Measurements from ENCODE around the gene PAX3. TPM values are rescaled to one million over a fixed set of nuclear protein-coding genes. Genes with fewer than 3 reads are reported as not detected.

PAX3 gene
- total RNA-seq, 1 donor from 2014 or later: 0.52 TPM

DNA sequence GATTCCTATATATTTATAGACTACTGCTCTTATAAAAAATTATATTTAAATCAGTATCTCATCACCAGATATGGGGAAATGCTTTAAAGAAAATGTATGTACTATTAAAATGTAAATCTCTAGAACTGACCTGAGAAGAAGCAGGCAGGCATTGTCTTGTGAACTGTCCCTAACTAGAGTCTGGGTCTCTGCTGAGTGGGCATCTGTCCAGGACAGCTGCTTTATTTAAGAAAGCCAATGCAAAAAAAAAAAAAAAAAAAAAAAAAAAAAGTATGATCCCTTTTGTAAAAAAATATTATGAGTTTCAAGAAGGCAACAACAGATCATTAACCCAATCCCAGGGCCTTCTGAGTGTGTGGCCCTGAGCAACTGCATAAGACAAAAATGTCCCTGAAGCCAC lies 66.0 kb downstream of the PAX3 start:
- no peak overlapping the region for H3K27ac ChIP-seq (ENCODE audit: low read depth, low read length)
- H3K4me1 ChIP-seq (ENCODE audit: control insufficient read depth in 3 of 3, insufficient read depth in 3 of 3, low read length in 3 of 3): no peaks in the 10 kb centered on the region
- H3K27me3 ChIP-seq (ENCODE audit: control insufficient read depth in 3 of 3, insufficient read depth in 3 of 3, low read length in 3 of 3): no peaks in the 10 kb centered on the region
- no peak overlapping the region for H3K4me3 ChIP-seq (ENCODE audit: low read length in 3 of 3)
- H3K9me3 ChIP-seq (ENCODE audit: control insufficient read depth in 3 of 3, low read length in 3 of 3): no peaks in the 10 kb centered on the region
- H3K9ac ChIP-seq (ENCODE audit: low read depth in 1 of 3, low read length in 3 of 3): no peak overlapping the region
- H3K36me3 ChIP-seq (ENCODE audit: control insufficient read depth in 3 of 3, insufficient read depth in 3 of 3, low read length in 3 of 3): no peaks in the 10 kb centered on the region

DNA sequence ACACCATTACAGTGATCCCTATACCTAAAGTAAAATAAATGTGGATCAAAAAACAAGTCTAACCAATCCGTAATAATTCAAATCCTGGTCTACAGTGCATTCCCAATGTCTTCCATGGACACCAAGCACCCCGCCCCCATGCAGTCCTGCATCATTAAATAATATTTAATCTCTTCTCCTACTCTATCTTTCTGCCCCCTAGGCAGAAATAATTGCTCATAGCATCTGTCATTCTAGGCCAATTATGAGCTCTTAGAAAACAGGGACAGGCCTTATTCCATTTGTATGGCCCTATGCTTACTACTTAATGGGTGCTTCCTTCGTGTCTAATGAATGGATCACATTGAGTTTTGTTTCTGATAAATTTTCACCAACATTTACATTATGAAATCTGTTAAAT lies 66.4 kb downstream of the PAX3 start:
- Histone ChIP-seq H3K27ac (ENCODE audit: low read depth, low read length) (no peak overlapping the region), H3K36me3 (ENCODE audit: control insufficient read depth in 3 of 3, insufficient read depth in 3 of 3, low read length in 3 of 3) (no peaks in the 10 kb centered on the region), H3K9me3 (ENCODE audit: control insufficient read depth in 3 of 3, low read length in 3 of 3) (no peaks in the 10 kb centered on the region), H3K9ac (ENCODE audit: low read depth in 1 of 3, low read length in 3 of 3) (no peak overlapping the region), H3K4me1 (ENCODE audit: control insufficient read depth in 3 of 3, insufficient read depth in 3 of 3, low read length in 3 of 3) (no peaks in the 10 kb centered on the region), H3K4me3 (ENCODE audit: low read length in 3 of 3) (no peak overlapping the region), H3K27me3 (ENCODE audit: control insufficient read depth in 3 of 3, insufficient read depth in 3 of 3, low read length in 3 of 3) (no peaks in the 10 kb centered on the region)

DNA sequence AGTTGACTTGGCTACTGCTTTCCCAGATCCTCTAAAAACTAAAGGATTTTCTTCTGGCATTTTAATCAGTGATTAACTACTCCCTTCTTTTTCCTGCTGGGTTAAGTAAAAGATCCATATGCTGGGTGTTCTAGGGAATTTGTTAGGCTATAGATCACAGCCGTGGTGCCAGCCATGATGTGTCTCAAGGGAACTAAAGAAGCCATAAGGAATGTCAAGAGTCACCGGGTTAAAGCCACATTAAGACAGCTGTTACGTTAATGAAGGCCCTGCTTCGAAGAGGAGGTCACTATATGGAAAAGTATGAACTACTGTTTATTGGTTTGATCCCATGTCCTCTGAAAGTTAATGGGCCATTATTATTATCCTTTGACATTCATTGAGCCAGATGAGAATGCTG lies 70.7 kb downstream of the PAX3 start:
- no peak overlapping the region for H3K9ac ChIP-seq (ENCODE audit: low read depth in 1 of 3, low read length in 3 of 3)
- H3K36me3 ChIP-seq (ENCODE audit: control insufficient read depth in 3 of 3, insufficient read depth in 3 of 3, low read length in 3 of 3): no peaks in the 10 kb centered on the region
- H3K27me3 ChIP-seq (ENCODE audit: control insufficient read depth in 3 of 3, insufficient read depth in 3 of 3, low read length in 3 of 3): no peaks in the 10 kb centered on the region
- no peak overlapping the region for H3K4me3 ChIP-seq (ENCODE audit: low read length in 3 of 3)
- H3K27ac ChIP-seq (ENCODE audit: low read depth, low read length): no peak overlapping the region
- no peaks in the 10 kb centered on the region for H3K9me3 ChIP-seq (ENCODE audit: control insufficient read depth in 3 of 3, low read length in 3 of 3)
- no peaks in the 10 kb centered on the region for H3K4me1 ChIP-seq (ENCODE audit: control insufficient read depth in 3 of 3, insufficient read depth in 3 of 3, low read length in 3 of 3)

DNA sequence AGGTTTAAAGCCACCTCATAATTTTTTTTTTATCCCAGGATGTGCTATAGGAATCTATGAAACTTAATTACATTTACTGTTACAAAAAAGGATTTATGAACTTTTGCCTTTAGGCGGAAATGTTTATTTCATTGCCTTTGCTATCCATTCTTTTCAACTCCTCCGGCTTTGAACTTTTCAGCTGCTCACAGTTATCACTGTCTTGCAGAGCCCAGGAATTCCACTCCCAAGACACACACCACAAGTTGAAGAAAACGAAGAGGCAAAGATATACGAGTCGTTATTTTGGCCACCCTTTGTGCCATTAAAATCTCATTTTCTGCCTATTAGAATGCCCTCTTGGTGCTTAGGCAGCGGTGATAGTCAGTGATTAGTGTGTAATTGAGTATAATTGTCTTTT lies 80.0 kb downstream of the PAX3 start:
- Histone ChIP-seq H3K9me3 (ENCODE audit: control insufficient read depth in 3 of 3, low read length in 3 of 3) (no peaks in the 10 kb centered on the region), H3K4me3 (ENCODE audit: low read length in 3 of 3) (no peak overlapping the region), H3K4me1 (ENCODE audit: control insufficient read depth in 3 of 3, insufficient read depth in 3 of 3, low read length in 3 of 3) (no peaks in the 10 kb centered on the region), H3K27ac (ENCODE audit: low read depth, low read length) (no peak overlapping the region), H3K36me3 (ENCODE audit: control insufficient read depth in 3 of 3, insufficient read depth in 3 of 3, low read length in 3 of 3) (no peaks in the 10 kb centered on the region), H3K9ac (ENCODE audit: low read depth in 1 of 3, low read length in 3 of 3) (no peak overlapping the region), H3K27me3 (ENCODE audit: control insufficient read depth in 3 of 3, insufficient read depth in 3 of 3, low read length in 3 of 3) (no peaks in the 10 kb centered on the region)

DNA sequence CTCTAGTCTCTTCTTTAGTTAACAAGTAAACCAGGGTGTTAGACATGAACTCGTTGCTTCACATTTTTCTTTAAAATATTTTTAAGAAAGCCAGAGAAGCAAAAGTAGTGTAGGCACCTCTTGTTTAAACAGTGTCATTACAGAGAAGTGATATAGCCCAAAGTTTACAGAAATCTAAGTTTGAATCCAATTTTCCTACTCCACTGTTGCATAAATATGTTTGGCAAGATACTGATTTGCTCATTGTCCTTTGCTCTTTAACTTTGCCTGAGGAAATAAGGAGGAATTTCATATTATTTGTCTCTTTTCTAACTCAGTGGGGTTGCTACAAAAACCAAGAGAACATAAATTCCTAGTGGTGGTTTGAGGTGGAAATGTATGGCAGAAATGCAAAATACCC lies 81.1 kb downstream of the PAX3 start:
- Histone ChIP-seq H3K9me3 (ENCODE audit: control insufficient read depth in 3 of 3, low read length in 3 of 3) (no peaks in the 10 kb centered on the region), H3K27me3 (ENCODE audit: control insufficient read depth in 3 of 3, insufficient read depth in 3 of 3, low read length in 3 of 3) (no peaks in the 10 kb centered on the region), H3K4me3 (ENCODE audit: low read length in 3 of 3) (no peak overlapping the region), H3K4me1 (ENCODE audit: control insufficient read depth in 3 of 3, insufficient read depth in 3 of 3, low read length in 3 of 3) (no peaks in the 10 kb centered on the region), H3K27ac (ENCODE audit: low read depth, low read length) (no peak overlapping the region), H3K36me3 (ENCODE audit: control insufficient read depth in 3 of 3, insufficient read depth in 3 of 3, low read length in 3 of 3) (no peaks in the 10 kb centered on the region), H3K9ac (ENCODE audit: low read depth in 1 of 3, low read length in 3 of 3) (no peak overlapping the region)

DNA sequence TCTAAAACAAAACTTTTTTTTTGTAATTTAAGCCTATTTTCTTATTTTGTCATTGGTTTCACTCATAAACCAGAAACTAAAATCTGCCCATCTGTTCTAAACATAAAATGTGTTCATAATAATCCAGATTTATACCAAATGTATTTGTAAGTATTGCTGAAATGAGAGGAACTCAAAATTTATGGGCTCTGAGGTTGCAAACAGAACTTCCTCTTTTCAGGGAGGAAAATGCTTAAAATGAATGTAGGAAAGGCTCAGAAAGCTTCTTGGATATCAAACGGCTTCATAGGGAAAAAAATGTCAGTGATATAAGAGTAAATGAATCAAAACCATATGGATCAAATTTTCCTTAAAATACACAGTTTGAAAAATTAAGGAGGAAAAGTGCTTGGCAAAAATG lies 83.9 kb downstream of the PAX3 start:
- H3K4me3 ChIP-seq (ENCODE audit: low read length in 3 of 3): no peak overlapping the region
- no peak overlapping the region for H3K9ac ChIP-seq (ENCODE audit: low read depth in 1 of 3, low read length in 3 of 3)
- no peaks in the 10 kb centered on the region for H3K27me3 ChIP-seq (ENCODE audit: control insufficient read depth in 3 of 3, insufficient read depth in 3 of 3, low read length in 3 of 3)
- no peaks in the 10 kb centered on the region for H3K9me3 ChIP-seq (ENCODE audit: control insufficient read depth in 3 of 3, low read length in 3 of 3)
- no peak overlapping the region for H3K27ac ChIP-seq (ENCODE audit: low read depth, low read length)
- H3K36me3 ChIP-seq (ENCODE audit: control insufficient read depth in 3 of 3, insufficient read depth in 3 of 3, low read length in 3 of 3): no peaks in the 10 kb centered on the region
- no peaks in the 10 kb centered on the region for H3K4me1 ChIP-seq (ENCODE audit: control insufficient read depth in 3 of 3, insufficient read depth in 3 of 3, low read length in 3 of 3)

DNA sequence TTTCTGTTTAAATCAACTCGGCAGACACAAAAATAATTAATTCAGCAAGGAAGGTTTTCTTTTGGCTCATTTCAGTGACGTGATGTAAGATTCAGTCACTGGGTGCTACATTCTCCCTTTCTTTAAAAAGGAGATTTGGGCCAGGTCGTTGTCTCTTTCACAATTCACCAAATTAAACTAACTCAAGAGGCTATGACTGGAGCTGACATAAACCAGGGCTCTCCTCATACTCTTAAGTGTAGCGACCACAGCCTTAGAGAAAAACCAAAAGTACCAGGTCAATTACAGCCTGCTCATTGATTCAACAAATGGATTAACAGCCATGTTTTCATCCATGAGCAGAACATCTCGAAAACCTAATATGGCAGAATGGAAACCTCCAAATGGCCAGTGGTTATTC lies 85.7 kb downstream of the PAX3 start:
- Histone ChIP-seq H3K4me1 (ENCODE audit: control insufficient read depth in 3 of 3, insufficient read depth in 3 of 3, low read length in 3 of 3) (no peaks in the 10 kb centered on the region), H3K9me3 (ENCODE audit: control insufficient read depth in 3 of 3, low read length in 3 of 3) (no peaks in the 10 kb centered on the region), H3K27ac (ENCODE audit: low read depth, low read length) (no peak overlapping the region), H3K9ac (ENCODE audit: low read depth in 1 of 3, low read length in 3 of 3) (no peak overlapping the region), H3K27me3 (ENCODE audit: control insufficient read depth in 3 of 3, insufficient read depth in 3 of 3, low read length in 3 of 3) (no peaks in the 10 kb centered on the region), H3K36me3 (ENCODE audit: control insufficient read depth in 3 of 3, insufficient read depth in 3 of 3, low read length in 3 of 3) (no peaks in the 10 kb centered on the region), H3K4me3 (ENCODE audit: low read length in 3 of 3) (no peak overlapping the region)

DNA sequence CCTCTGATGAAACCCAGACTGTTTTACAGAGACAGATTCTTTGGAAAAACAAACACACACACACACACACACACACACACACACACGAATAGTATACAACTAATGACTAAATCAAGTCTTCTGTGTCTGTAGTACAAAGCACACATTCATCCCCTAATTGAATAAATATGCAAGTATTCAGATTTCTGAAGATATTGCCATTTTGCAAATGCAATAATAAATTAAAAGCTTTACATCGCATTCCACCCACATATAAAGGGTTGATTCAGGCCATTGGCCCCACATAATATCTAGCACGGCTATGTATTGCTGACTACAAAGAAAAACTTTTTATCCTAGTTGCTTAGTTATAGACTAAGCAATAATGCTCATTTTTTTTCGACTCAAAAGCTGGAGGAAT lies 86.2 kb downstream of the PAX3 start:
- no peak overlapping the region for H3K27ac ChIP-seq (ENCODE audit: low read depth, low read length)
- no peaks in the 10 kb centered on the region for H3K27me3 ChIP-seq (ENCODE audit: control insufficient read depth in 3 of 3, insufficient read depth in 3 of 3, low read length in 3 of 3)
- H3K4me3 ChIP-seq (ENCODE audit: low read length in 3 of 3): no peak overlapping the region

DNA sequence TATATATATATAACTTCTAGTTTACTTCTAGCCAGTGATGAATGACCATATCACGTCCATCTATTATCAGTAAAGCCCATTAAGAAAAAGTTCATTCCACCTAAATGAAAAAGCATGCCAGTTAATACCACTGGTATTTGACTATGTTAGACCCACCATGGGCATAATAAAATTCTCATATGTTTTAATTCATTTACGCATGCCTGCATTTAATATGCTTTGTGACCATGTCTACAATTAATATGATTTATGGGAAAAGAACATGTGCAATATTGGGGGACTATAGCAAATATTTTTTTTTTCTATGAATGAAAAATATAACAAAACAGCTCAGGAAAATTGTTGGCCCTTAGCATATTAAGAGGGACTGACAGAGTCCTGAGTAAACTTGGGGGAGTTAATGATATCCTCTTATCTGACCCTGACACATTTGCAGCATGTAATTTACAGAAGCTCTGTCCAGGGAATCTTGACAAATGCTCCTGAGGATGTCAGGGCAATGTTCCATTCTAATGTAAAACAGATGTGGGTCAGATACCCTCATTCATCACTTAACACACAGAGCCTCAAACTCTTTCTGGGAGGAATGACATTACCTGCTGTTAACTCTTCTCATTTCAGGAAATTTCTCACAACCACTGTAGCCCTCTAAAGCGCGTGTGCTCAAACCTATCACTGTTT lies 90.6 kb downstream of the PAX3 start:
- Histone ChIP-seq H3K4me1 (ENCODE audit: control insufficient read depth in 3 of 3, insufficient read depth in 3 of 3, low read length in 3 of 3) (no peaks in the 10 kb centered on the region), H3K4me3 (ENCODE audit: low read length in 3 of 3) (no peak overlapping the region), H3K9ac (ENCODE audit: low read depth in 1 of 3, low read length in 3 of 3) (no peak overlapping the region), H3K27me3 (ENCODE audit: control insufficient read depth in 3 of 3, insufficient read depth in 3 of 3, low read length in 3 of 3) (no peaks in the 10 kb centered on the region), H3K27ac (ENCODE audit: low read depth, low read length) (no peak overlapping the region), H3K9me3 (ENCODE audit: control insufficient read depth in 3 of 3, low read length in 3 of 3) (no peaks in the 10 kb centered on the region), H3K36me3 (ENCODE audit: control insufficient read depth in 3 of 3, insufficient read depth in 3 of 3, low read length in 3 of 3) (no peaks in the 10 kb centered on the region)

More for the DNA sequence above, 86.2 kb downstream of the PAX3 start:
- Histone ChIP-seq H3K9me3 (ENCODE audit: control insufficient read depth in 3 of 3, low read length in 3 of 3) (no peaks in the 10 kb centered on the region), H3K4me1 (ENCODE audit: control insufficient read depth in 3 of 3, insufficient read depth in 3 of 3, low read length in 3 of 3) (no peaks in the 10 kb centered on the region), H3K9ac (ENCODE audit: low read depth in 1 of 3, low read length in 3 of 3) (no peak overlapping the region), H3K36me3 (ENCODE audit: control insufficient read depth in 3 of 3, insufficient read depth in 3 of 3, low read length in 3 of 3) (no peaks in the 10 kb centered on the region)

DNA sequence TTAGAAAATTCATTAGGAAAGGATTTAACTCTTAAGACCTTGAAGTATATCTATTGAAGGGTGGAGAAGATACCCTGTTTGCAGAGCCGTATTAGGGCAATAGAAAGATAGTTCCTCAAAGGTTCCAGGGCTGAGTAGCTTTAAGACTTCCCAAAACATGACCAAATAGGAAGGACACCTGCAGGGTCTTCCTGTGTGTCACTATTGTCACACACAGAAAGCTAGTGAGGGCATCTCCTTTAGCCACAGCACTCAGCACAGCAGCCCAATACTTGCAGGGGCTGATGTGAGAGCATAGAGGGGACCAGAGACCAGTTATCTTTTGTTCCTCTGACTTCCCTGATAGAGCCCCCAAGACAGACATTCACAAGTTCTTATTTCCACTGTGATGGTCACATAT lies 93.7 kb downstream of the PAX3 start:
- Histone ChIP-seq H3K4me3 (ENCODE audit: low read length in 3 of 3) (no peak overlapping the region), H3K9me3 (ENCODE audit: control insufficient read depth in 3 of 3, low read length in 3 of 3) (no peaks in the 10 kb centered on the region), H3K27me3 (ENCODE audit: control insufficient read depth in 3 of 3, insufficient read depth in 3 of 3, low read length in 3 of 3) (peaks cover 5% of the 10 kb centered on the region in 3 donors), H3K36me3 (ENCODE audit: control insufficient read depth in 3 of 3, insufficient read depth in 3 of 3, low read length in 3 of 3) (peaks cover 0 to 7% (median 0%) of the 10 kb centered on the region in 3 donors), H3K9ac (ENCODE audit: low read depth in 1 of 3, low read length in 3 of 3) (no peak overlapping the region), H3K27ac (ENCODE audit: low read depth, low read length) (no peak overlapping the region), H3K4me1 (ENCODE audit: control insufficient read depth in 3 of 3, insufficient read depth in 3 of 3, low read length in 3 of 3) (no peaks in the 10 kb centered on the region)

Data from skeletal muscle tissue (tissue), 4 donors.